ENCODE measurements around the gene ASGR1.
"Not testable (repeated sequence)": the region's sequence is repeated elsewhere in the genome, so short reads cannot be mapped to it uniquely, and the experiment has no call there.

DNA sequence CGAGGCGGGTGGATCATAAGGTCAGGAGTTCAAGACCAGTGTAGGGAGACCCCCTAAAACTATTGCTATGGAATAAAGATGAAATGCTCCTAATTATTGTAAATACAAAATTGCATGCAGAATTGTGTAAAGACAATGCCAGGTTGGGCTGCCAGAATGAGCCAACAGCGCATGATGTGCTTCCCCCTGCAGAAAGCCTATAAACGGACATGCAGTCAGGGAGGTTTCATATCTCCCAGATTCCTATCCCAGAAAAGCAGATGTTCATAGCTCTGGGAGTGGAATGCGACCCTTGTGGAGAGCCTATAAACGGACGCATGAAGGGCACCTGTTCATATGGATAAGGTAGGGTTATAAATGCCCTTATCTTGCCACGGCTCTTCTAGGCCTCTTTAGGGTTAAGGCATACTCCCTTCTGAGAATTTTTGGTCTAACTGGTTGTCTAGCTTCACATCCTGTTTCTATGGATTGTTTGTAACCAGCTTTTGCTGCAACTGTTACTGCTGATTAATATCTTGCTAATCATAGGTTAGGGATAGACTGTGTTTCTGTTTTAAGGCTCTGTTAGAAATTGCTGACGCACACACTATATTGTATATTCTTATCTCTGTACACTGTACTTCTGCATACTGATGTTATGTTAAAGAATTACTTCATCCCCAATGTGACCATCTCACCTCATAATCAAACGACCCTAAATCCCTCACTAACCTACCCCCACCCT lies 10.2 kb downstream of the ASGR1 start:
- TF ChIP-seq, protein P1, sequence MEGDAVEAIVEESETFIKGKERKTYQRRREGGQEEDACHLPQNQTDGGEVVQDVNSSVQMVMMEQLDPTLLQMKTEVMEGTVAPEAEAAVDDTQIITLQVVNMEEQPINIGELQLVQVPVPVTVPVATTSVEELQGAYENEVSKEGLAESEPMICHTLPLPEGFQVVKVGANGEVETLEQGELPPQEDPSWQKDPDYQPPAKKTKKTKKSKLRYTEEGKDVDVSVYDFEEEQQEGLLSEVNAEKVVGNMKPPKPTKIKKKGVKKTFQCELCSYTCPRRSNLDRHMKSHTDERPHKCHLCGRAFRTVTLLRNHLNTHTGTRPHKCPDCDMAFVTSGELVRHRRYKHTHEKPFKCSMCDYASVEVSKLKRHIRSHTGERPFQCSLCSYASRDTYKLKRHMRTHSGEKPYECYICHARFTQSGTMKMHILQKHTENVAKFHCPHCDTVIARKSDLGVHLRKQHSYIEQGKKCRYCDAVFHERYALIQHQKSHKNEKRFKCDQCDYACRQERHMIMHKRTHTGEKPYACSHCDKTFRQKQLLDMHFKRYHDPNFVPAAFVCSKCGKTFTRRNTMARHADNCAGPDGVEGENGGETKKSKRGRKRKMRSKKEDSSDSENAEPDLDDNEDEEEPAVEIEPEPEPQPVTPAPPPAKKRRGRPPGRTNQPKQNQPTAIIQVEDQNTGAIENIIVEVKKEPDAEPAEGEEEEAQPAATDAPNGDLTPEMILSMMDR (conservative IDR thresholded peaks at IDR 0.05), result not testable (repeated sequence)
- not testable (repeated sequence) for TF ChIP-seq EZH2 (IDR thresholded peaks at IDR 0.05; ENCODE audit: low read depth)
